Hematopoietic multipotent progenitor cell (in vitro differentiated cells): Measurements from ENCODE around the gene KCNAB2. TPM values are rescaled to one million over a fixed set of nuclear protein-coding genes. Genes with fewer than 3 reads are reported as not detected.

ENCODE experiments used
- DNase-seq, 3 donors: peaks; one replicate each; pipeline ENCODE4 v3.0.0-alpha.2; 2011 to 2015; ENCODE audit warnings: low read depth in 2 of 3, low spot score in 2 of 3
- total RNA-seq: library from RNA; depleted of rRNA; stranded (reverse); fragments of >200 nt; gene quantifications from one replicate; pipeline ENCODE4 v1.2.3, GENCODE V29; 2012

Gene KCNAB2
- total RNA-seq: 96.4 TPM

- DNase-seq: no peak
Measured at GRCh38 chr1:6045561-6045960, at the start of gene KCNAB2. Gene KCNAB2, plus strand, starts transcription at chr1:6045888. Its CDS starts 5,649 bp downstream, at chr1:6051537.

GRCh38 chr1:5996641-5997270 is 48.9 kb upstream of the KCNAB2 start:
- DNase-seq: no peak

DNA sequence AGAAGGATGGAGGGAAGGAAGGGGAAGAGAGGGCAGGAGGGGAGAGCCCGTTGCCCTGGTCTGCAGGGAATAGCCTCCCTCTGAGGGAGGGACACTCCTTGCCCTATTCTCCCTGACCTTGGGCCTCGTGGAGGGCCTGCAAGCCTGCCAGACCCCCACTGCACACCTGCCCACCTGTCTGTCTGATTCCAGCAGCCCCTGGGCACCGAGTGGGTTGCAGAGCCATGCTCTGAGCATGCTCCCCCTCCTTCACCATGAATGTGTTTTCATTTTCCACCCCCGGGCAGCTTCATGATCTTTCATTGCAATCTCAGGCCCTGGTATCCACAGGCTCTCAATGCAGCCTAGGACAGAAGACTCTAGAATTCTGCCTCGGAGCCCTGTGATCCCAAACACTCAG is 48.4 kb upstream of the KCNAB2 start:
- no peak for DNase-seq

GRCh38 chr1:5998051-5998905 is 47.4 kb upstream of the KCNAB2 start:
- no peak for DNase-seq

DNA sequence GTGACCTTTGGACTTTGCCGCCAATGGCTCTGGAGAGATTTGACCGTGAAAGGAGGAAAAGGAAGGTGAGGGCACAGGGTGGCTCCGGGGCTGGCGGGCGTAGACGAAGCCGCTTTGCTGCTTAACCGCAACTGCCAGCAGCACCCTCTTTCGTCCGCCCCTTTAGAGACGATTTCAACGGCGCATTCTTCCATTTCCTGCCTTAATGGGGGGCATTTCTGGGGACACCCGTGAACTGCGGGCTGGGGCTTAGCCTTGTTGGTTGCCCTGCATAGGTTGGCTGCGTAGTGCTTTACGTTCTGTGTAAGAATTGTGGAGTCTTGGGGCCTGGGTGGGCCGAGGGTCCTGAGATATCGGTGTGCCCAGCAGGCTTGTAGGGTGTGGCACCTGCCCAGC is 46.8 kb upstream of the KCNAB2 start:
- no peak for DNase-seq

DNA sequence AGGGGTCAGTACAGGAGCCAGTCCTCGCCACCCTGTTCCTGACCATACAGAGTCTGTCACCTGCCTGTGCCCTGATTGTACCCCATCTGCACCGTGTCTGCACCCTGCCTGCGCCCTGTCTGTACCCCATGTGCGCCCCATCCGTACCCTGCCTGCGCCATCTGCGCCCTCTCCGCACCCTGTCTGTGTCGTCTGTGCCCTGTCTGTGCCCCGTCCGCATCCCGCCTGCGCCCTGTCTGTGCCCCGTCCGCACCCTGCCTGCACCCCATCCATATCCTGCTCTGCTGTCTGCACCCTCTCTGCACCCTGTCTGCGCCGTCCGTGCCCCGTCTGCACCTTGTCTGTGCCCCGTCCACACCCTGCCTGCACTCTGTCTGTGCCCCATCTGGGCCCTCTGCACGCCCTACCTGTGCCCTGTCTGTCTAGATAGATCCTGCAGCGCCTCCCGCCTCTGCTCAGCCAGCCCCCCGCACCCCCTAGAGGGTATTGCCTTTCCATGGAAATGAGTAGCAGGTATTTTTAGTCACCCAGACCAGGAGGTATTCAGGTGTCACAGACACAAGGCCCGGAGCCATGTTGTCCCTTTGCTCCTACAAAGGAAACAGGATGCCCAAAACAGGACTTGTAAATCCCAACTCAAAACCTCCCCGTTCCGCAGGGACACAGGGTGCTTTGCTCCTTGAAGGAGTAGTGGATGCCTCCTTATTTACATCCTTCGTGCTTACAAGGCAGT is 45.8 kb upstream of the KCNAB2 start:
- no peak for DNase-seq

- DNase-seq: no peak
Measured at GRCh38 chr1:6000444-6001288, 45.0 kb upstream of the KCNAB2 start.

- no peak for DNase-seq
Measured at GRCh38 chr1:6001992-6002576, 43.6 kb upstream of the KCNAB2 start.

GRCh38 chr1:6002714-6003501 is 42.8 kb upstream of the KCNAB2 start:
- DNase-seq: no peak

DNA sequence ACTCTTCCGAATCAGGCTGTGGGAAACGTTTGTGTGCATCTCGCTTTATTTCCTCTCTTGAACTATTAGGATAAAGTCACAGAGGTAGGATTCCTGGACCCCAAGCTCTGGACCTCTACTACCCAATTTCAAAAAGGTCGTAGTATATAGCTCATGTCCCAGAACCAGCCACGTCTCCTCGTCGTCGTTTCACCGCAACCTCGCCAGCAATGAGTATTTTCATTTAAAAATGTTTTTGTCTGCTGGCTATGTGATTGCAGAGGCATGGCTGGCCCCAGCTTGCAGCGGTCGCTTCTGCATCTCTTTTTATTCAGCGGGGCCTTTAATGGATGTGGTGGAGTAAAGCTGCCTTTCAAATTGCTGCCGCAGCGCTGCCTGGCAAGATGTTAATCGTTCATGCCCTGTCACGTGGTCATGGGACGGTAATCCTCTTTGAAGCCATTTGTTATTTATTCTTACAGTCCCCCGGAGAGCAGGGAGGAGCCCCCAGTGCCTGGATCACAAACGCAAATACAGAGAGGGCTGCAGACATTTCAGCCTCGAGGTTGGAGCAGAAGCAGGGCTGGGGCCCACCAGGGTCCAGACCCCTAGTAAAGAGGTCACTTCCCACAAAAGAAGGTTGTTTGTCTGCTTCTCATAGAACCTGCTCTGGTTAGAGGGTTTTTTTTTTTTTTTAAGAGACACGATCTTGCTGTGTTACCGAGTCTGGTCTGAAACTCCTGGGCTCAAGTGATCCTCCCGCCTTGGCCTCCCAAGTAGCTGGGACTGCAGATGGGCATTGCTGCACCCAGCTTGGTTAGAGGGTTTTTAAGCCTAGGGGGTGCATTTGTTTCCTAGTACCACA is 41.9 kb upstream of the KCNAB2 start:
- no peak for DNase-seq

- no peak for DNase-seq
Measured at GRCh38 chr1:6004412-6005123, 41.1 kb upstream of the KCNAB2 start.

DNA sequence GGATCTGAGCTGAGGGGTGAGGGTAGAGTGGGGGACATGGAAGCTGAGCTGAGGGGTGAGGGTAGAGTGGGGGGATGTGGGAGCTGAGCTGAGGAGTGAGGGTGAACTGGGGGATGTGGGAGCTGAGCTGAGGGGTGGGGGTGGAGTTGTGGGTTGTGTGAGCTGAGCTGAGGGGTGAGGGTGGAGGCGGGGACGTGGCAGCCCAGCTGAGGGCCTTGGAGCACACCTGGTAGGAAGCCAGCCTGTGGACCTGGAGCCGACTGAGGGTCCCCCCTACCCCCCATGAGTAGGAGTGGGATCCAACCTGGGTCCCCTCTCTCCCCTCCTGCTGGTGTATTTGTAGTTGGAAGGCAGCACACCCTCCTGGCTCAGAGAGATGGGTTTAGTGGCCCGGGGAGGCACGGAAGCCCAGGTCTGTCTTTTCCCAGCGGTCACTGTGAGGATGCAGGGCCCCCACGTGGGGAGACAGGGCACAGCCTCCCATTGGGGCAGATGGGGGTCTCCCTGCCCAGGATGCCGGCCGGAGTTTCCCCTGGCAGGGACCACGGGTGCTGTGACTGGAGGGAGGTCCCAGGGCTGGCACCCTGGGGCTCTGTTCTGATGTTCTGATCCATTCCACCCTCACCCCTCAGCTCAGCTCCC is 40.3 kb upstream of the KCNAB2 start:
- DNase-seq: no peak

GRCh38 chr1:6006882-6007281 is 38.8 kb upstream of the KCNAB2 start:
- no peak for DNase-seq

DNA sequence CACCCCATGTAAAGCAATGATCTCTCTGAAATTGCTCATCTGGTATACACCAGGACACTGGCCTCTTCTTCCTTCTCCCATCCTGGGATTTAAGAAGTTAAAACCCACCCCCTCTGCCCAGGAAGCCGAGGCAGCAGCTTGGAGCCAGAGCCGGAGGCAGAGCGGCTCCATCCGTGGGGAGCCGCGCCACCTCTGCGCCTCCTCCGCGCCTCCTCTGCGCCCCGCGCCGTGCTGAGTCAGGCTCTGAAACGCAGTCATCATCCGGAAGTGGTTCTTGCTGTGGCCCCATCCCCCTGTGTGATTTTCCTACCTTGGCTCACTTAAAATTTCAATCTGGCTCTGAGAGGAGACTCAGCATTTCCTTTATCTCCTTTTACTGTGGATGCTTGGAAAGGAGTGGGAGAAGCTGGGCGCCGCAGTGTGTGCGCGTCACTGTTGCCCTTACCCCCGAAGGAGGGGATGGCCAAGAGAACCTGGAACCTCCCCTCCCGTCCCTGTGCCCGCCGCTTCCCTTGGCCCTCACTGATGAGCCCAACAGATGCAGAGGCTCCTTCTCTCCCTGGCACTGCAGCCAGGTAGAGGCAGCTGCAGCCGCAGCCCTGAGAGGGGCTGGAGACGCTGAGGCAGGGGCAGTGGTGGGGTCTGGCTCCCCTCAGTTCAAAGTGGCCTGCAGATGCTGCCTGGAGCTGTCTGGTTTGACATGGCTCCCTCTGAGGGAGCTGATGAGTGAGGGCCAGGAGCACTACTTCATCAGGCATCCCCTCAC is 38.2 kb upstream of the KCNAB2 start:
- no peak for DNase-seq

DNA sequence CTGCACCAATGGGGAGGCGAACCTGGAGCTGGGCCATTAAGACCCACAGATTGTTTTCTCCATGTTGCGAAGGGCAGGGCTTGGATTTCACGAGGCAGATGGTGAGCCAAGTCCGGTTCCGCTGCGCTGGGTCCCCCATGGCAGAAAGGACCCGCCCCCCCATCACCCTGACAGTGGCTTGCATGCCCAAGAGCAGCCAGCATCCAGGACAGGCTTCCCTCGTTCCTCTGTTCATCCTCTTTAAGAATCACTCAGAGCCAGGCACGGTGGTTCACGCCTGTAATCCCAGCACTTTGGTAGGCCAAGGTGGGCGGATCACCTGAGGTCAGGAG is 37.6 kb upstream of the KCNAB2 start:
- no peak for DNase-seq

GRCh38 chr1:6008696-6009095 is 37.0 kb upstream of the KCNAB2 start:
- DNase-seq: no peak
